Transverse colon (tissue), 4 donors: ENCODE data around the gene ZBTB46. TPM values are rescaled to one million over a fixed set of nuclear protein-coding genes. Genes with fewer than 3 reads are reported as not detected.

Source experiments
- DNase-seq: peaks from one replicate; pipeline ENCODE4 v3.0.0-alpha.2; 2019
- H3K27ac ChIP-seq, 4 donors: fragments of 200-600 bp; sonication (generic); 2 replicates each; pipeline ENCODE4 v1.5.1; 2016 to 2018; ENCODE audit warnings: inconsistent platforms in 4 of 4
- H3K27me3 ChIP-seq: fragments of 200-600 bp; sonication (generic); 2 replicates; pipeline ENCODE4 v1.5.1; 2017; ENCODE audit warnings: inconsistent platforms
- H3K36me3 ChIP-seq, 4 donors: fragments of 200-600 bp; sonication (generic); 2 replicates each; pipeline ENCODE4 v1.5.1; 2017 to 2019; ENCODE audit warnings: inconsistent platforms in 4 of 4
- H3K4me1 ChIP-seq, 4 donors: fragments of 200-600 bp; sonication (generic); 2 replicates each; pipeline ENCODE4 v1.5.1; 2017 to 2020; ENCODE audit warnings: inconsistent platforms in 4 of 4
- H3K4me3 ChIP-seq, 4 donors: fragments of 200-600 bp; sonication (generic); 1 replicate in 1 of 4; 2 replicates in 3 of 4; pipeline versions ENCODE4 v1.5.1 to v1.6.1; 2017 to 2019; ENCODE audit warnings: inconsistent platforms in 4 of 4
- H3K9me3 ChIP-seq, 2 donors: fragments of 200-600 bp; sonication (generic); 2 replicates each; pipeline ENCODE4 v1.5.1; 2017 to 2019; ENCODE audit warnings: inconsistent platforms in 2 of 2
- CTCF ChIP-seq, 5 experiments: fragments of 200-600 bp in 3 of 5; fragments of 450-650 bp in 2 of 5; sonication (generic) in 3 of 5; IDR thresholded peaks; 1 replicate in 2 of 5; 2 replicates in 3 of 5; pipeline ENCODE4 v1.5.1; 2016 to 2017; ENCODE audit warnings: antibody characterized with exemption in 5 of 5, inconsistent platforms in 3 of 5, mild to moderate bottlenecking in 2 of 5, moderate library complexity in 1 of 5
- EP300 ChIP-seq: sonication (generic); formaldehyde crosslinking; IDR thresholded peaks from one replicate; pipeline ENCODE4 v1.6.1; 2017; ENCODE audit warnings: antibody characterized with exemption, low read depth
- POLR2A ChIP-seq: fragments of 450-650 bp; IDR thresholded peaks from one replicate; pipeline ENCODE4 v1.6.1; 2016; ENCODE audit warnings: antibody characterized with exemption, mild to moderate bottlenecking, moderate library complexity
- POLR2AphosphoS5 ChIP-seq, 3 donors: sonication (generic); formaldehyde crosslinking; IDR thresholded peaks; one replicate each; pipeline ENCODE4 v1.6.1; 2016; ENCODE audit warnings: antibody characterized with exemption in 3 of 3
- WGBS, 2 donors: methylation state at CpG; one replicate each; pipeline ENCODE4 v1.1.5; 2018; ENCODE audit warnings: low coverage in 1 of 2; 5-methylcytosine and 5-hydroxymethylcytosine counted together
- in situ Hi-C, 4 donors: fragments of 200-750 bp; cut with MboI; loops; one replicate each; pipeline versions ENCODE4 v1.15.0 to v1.15.1; 2017; ENCODE audit warnings: low sequenced_read_pairs in 3 of 4, low pct_ligation_motif_present in 1 of 4, low pct_unique_long_range_greater_than_20kb in 1 of 4
- intact Hi-C: fragments of 100-400 bp; cut with DNase I; formaldehyde crosslinking; loops from one replicate; pipeline ENCODE4 v1.15.1; 2023; ENCODE audit warnings: low total_unique reads
- total RNA-seq, 4 donors: library from RNA; depleted of rRNA; stranded (reverse); fragments of >200 nt; gene quantifications; one replicate each; pipeline ENCODE4 v1.1.0, GENCODE V29; 2016

ZBTB46 gene
- total RNA-seq, 4 donors from 2014 or later, result 2.3 to 6.0 (median 5.3) TPM

- H3K9me3 ChIP-seq, result no peaks in the 10 kb centered on the region
- peak overlapping the region; percentile 1 to 53 (median 8) for H3K27ac ChIP-seq
- no peak overlapping the region for H3K4me3 ChIP-seq
- TF ChIP-seq POLR2AphosphoS5 (IDR thresholded peaks at IDR 0.05) (no peak), EP300 (no peak), POLR2A (no peak), CTCF (IDR thresholded peaks at IDR 0.05) (no peak)
- WGBS, 2 donors, result 69% methylated on average over 20 of the region's 20 CpGs; no CpG with 5 or more reads in 1 of the 2 donors
- in situ Hi-C loops, result no loop called here
- intact Hi-C loops, result no loop called here
- DNase-seq, result no peak
- no peaks in the 10 kb centered on the region for H3K36me3 ChIP-seq
- H3K4me1 ChIP-seq, result peaks cover 5 to 37% (median 34%) of the 10 kb centered on the region in 4 donors
- peaks cover 33% of the 10 kb centered on the region for H3K27me3 ChIP-seq
Observed at GRCh38 chr20:63833776-63834490, 2.9 kb upstream of the ZBTB46 start.

- peak overlapping the region; percentile 49 to 70 (median 55) for H3K27ac ChIP-seq
- TF ChIP-seq EP300, result no peak
- peak in 2 of 3 donors; percentile 9 to 27 for TF ChIP-seq POLR2AphosphoS5 (IDR thresholded peaks at IDR 0.05)
- peak; percentile 44 for TF ChIP-seq POLR2A
- H3K36me3 ChIP-seq, result no peaks in the 10 kb centered on the region
- DNase-seq, result peak; percentile 64
- in situ Hi-C loops (no loop called here), intact Hi-C loops (no loop called here)
- H3K27me3 ChIP-seq, result peaks cover 47% of the 10 kb centered on the region
- H3K9me3 ChIP-seq, result no peaks in the 10 kb centered on the region
- WGBS, 2 donors, result 25% methylated on average over 58 of the region's 76 CpGs; no CpG with 5 or more reads in 1 of the 2 donors
- H3K4me1 ChIP-seq, result peaks cover 5 to 37% (median 34%) of the 10 kb centered on the region in 4 donors
- H3K4me3 ChIP-seq, result peak overlapping the region; percentile 34 to 56 (median 50)
Observed at GRCh38 chr20:63831993-63832686, 1.1 kb upstream of the ZBTB46 start.

GRCh38 chr20:63831646-63831992 is 555 bp upstream of the ZBTB46 start:
- Histone ChIP-seq H3K27ac (peak overlapping the region; percentile 49 to 70 (median 55)), H3K27me3 (peaks cover 52% of the 10 kb centered on the region), H3K36me3 (no peaks in the 10 kb centered on the region), H3K4me3 (peak overlapping the region; percentile 34 to 56 (median 50)), H3K9me3 (no peaks in the 10 kb centered on the region), H3K4me1 (peaks cover 5 to 37% (median 34%) of the 10 kb centered on the region in 4 donors)
- no peak for TF ChIP-seq CTCF (IDR thresholded peaks at IDR 0.05)
- no peak for TF ChIP-seq POLR2AphosphoS5 (IDR thresholded peaks at IDR 0.05)
- no peak for TF ChIP-seq POLR2A
- no peak for TF ChIP-seq EP300
- in situ Hi-C loops (no loop called here), intact Hi-C loops (no loop called here)
- WGBS, 2 donors, result no CpG with 5 or more reads among the region's 55 CpGs
- no peak for DNase-seq

GRCh38 chr20:63829945-63830835 is 874 bp downstream of the ZBTB46 start:
- TF ChIP-seq CTCF (IDR thresholded peaks at IDR 0.05) (no peak), EP300 (no peak), POLR2A (no peak), POLR2AphosphoS5 (IDR thresholded peaks at IDR 0.05) (peak in 1 of 3 donors; percentile 24)
- 2 to 3% methylated on average over 9 to 64 of the region's 99 CpGs for WGBS, 2 donors
- intact Hi-C loops, result no loop called here

More at GRCh38 chr20:63829945-63830835, 874 bp downstream of the ZBTB46 start:
- Histone ChIP-seq H3K27ac (peak overlapping the region; percentile 59 to 74 (median 68)), H3K9me3 (no peaks in the 10 kb centered on the region), H3K4me3 (peak overlapping the region; percentile 32 to 55 (median 50)), H3K4me1 (peaks cover 5 to 37% (median 33%) of the 10 kb centered on the region in 4 donors), H3K27me3 (peaks cover 64% of the 10 kb centered on the region), H3K36me3 (no peaks in the 10 kb centered on the region)
- in situ Hi-C loops, result no loop called here
- DNase-seq, result no peak
